ENCODE data around the gene DHX8. TPM values are rescaled to one million over a fixed set of nuclear protein-coding genes. Genes with fewer than 3 reads are reported as not detected.

The DHX8 gene
- total and polyA plus RNA-seq, 10 of the 15 experiments (the other 5 are each of a cell fraction or from before 2014, with no cell fraction given) = 27.6 to 50.4 (median 35.7) TPM

DNA sequence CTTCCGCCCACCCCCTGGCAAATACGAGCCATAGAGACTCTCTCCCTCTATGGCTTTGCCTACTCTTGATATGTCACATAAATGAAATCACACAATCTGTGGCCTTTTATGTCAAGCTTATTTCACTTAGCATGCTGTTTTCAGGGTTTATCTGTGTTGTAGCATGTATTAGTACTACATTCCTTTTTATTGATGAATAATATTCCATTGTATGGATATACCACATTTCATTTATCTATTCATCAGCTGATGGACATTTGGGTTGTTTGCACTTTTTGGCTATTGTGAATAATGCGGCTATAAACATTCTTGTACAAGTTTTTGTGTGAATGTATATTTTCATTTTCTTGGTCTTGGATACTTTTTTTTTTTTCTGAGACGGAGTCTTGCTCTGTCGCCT lies 37.0 kb upstream of the DHX8 start (continued):
- no peak for TF ChIP-seq TCF3 (IDR thresholded peaks at IDR 0.05; ENCODE audit: borderline replicate concordance, insufficient read depth, low read depth, low read length)
- TF ChIP-seq, protein P1, sequence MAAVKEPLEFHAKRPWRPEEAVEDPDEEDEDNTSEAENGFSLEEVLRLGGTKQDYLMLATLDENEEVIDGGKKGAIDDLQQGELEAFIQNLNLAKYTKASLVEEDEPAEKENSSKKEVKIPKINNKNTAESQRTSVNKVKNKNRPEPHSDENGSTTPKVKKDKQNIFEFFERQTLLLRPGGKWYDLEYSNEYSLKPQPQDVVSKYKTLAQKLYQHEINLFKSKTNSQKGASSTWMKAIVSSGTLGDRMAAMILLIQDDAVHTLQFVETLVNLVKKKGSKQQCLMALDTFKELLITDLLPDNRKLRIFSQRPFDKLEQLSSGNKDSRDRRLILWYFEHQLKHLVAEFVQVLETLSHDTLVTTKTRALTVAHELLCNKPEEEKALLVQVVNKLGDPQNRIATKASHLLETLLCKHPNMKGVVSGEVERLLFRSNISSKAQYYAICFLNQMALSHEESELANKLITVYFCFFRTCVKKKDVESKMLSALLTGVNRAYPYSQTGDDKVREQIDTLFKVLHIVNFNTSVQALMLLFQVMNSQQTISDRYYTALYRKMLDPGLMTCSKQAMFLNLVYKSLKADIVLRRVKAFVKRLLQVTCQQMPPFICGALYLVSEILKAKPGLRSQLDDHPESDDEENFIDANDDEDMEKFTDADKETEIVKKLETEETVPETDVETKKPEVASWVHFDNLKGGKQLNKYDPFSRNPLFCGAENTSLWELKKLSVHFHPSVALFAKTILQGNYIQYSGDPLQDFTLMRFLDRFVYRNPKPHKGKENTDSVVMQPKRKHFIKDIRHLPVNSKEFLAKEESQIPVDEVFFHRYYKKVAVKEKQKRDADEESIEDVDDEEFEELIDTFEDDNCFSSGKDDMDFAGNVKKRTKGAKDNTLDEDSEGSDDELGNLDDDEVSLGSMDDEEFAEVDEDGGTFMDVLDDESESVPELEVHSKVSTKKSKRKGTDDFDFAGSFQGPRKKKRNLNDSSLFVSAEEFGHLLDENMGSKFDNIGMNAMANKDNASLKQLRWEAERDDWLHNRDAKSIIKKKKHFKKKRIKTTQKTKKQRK (IDR thresholded peaks at IDR 0.05; ENCODE audit: low read depth, low read length) = no peak
- no peak for TF ChIP-seq ESRRA (IDR thresholded peaks at IDR 0.05; ENCODE audit: low read length)

DNA sequence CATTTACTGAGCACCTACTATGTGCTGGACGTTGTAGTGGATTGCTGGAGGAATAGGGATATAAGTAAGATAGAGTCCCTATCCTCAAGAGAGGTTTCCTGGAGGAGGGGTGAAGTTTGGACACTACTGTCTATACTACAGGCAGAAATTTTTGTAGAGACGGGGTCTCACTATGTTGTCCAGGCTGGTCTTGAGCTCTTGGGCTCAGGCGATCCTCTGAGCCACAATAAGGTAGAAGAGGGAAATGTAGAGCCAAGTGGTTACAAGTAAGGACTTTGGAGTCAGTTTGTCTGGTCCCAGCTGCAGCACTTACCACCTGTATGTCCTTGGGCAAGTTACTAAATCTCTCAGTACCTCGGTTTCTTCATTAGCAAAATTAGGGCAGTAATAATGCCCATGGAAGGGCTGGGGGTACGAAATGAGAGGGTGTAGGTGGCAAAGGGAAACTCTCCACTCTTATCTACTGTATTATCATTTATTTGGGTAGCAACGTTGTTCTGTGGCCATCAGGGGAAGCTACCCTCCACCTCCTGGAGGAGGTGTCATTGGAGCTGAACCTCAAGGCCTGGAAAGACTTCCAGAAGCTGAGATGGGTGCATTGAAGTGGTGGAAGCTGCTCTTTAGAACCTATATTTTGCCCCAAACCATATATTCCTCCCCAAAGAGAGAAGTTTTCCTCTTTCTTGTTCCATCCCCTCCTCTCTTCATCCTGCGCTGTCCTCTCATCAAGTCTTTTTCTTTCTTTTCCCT lies 34.9 kb upstream of the DHX8 start:
- no peak for FAIRE-seq
- H3K79me2 ChIP-seq (ENCODE audit: control insufficient read depth, insufficient read depth, low read length) = no peaks in the 10 kb centered on the region
- no peak overlapping the region for H3K4me3 ChIP-seq
- no TSS peak for BruUV-seq (replicated peaks)
- no peak overlapping the region for H3K9ac ChIP-seq (ENCODE audit: control insufficient read depth, insufficient read depth, low read length)
- RAD21 ChIA-PET (ENCODE audit: unreplicated experiment) = no interaction called here
- no peak overlapping the region for H2AFZ ChIP-seq (ENCODE audit: control insufficient read depth, low read depth, low read length)
- no peak for DNase-seq (ENCODE audit: low read depth, low spot score)
- intact Hi-C loops (cut with micrococcal nuclease; ENCODE audit: unreplicated experiment) (no loop called here), in situ Hi-C loops (cut with MboI) (no loop called here)
- no peak overlapping the region for H3K27ac ChIP-seq (ENCODE audit: control insufficient read depth, insufficient read depth)
- H3K27me3 ChIP-seq (replicated peaks in 1 of 2; ENCODE audit: control insufficient read depth in 2 of 2, insufficient read depth in 2 of 2, low read length in 1 of 2) = no peaks in the 10 kb centered on the region
- H4K20me1 ChIP-seq (ENCODE audit: control insufficient read depth, insufficient read depth) = no peaks in the 10 kb centered on the region
- CTCF ChIA-PET = no interaction called here
- H3K36me3 ChIP-seq (ENCODE audit: control insufficient read depth in 2 of 2, insufficient read depth in 2 of 2, low read length in 1 of 2) = no peaks in the 10 kb centered on the region
- POLR2A ChIA-PET = no interaction called here
- no peak overlapping the region for H3K4me2 ChIP-seq (ENCODE audit: control insufficient read depth, insufficient read depth)
- H3K4me1 ChIP-seq (ENCODE audit: control insufficient read depth, insufficient read depth, low read length) = no peaks in the 10 kb centered on the region
- no peaks in the 10 kb centered on the region for H3K9me3 ChIP-seq (replicated peaks; ENCODE audit: control insufficient read depth, insufficient read depth, low read length)
- SMC1A ChIA-PET (ENCODE audit: uncharacterized antibody, unreplicated experiment) = no interaction called here
- ATAC-seq = no peak
- WGBS (ENCODE audit: insufficient coverage, insufficient replicate concordance, low lambda C conversion rate, missing lambda C conversion rate) = 17% methylated on average over 7 of the region's 7 CpGs
- no peak for TF ChIP-seq JUNB (IDR thresholded peaks at IDR 0.05)
- TF ChIP-seq, protein P2, sequence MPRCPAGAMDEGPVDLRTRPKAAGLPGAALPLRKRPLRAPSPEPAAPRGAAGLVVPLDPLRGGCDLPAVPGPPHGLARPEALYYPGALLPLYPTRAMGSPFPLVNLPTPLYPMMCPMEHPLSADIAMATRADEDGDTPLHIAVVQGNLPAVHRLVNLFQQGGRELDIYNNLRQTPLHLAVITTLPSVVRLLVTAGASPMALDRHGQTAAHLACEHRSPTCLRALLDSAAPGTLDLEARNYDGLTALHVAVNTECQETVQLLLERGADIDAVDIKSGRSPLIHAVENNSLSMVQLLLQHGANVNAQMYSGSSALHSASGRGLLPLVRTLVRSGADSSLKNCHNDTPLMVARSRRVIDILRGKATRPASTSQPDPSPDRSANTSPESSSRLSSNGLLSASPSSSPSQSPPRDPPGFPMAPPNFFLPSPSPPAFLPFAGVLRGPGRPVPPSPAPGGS (IDR thresholded peaks at IDR 0.05; ENCODE audit: borderline replicate concordance, insufficient read depth, low read depth, low read length, poor library complexity, severe bottlenecking) = no peak
- TF ChIP-seq, protein P3, sequence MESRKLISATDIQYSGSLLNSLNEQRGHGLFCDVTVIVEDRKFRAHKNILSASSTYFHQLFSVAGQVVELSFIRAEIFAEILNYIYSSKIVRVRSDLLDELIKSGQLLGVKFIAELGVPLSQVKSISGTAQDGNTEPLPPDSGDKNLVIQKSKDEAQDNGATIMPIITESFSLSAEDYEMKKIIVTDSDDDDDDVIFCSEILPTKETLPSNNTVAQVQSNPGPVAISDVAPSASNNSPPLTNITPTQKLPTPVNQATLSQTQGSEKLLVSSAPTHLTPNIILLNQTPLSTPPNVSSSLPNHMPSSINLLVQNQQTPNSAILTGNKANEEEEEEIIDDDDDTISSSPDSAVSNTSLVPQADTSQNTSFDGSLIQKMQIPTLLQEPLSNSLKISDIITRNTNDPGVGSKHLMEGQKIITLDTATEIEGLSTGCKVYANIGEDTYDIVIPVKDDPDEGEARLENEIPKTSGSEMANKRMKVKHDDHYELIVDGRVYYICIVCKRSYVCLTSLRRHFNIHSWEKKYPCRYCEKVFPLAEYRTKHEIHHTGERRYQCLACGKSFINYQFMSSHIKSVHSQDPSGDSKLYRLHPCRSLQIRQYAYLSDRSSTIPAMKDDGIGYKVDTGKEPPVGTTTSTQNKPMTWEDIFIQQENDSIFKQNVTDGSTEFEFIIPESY (IDR thresholded peaks at IDR 0.05) = no peak
- TF ChIP-seq NFYA (IDR thresholded peaks at IDR 0.05; ENCODE audit: borderline replicate concordance, low read depth, low read length) = no peak
- no peak for TF ChIP-seq TCF7 (IDR thresholded peaks at IDR 0.05; ENCODE audit: borderline replicate concordance)
- TF ChIP-seq, protein P4, sequence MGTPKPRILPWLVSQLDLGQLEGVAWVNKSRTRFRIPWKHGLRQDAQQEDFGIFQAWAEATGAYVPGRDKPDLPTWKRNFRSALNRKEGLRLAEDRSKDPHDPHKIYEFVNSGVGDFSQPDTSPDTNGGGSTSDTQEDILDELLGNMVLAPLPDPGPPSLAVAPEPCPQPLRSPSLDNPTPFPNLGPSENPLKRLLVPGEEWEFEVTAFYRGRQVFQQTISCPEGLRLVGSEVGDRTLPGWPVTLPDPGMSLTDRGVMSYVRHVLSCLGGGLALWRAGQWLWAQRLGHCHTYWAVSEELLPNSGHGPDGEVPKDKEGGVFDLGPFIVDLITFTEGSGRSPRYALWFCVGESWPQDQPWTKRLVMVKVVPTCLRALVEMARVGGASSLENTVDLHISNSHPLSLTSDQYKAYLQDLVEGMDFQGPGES (IDR thresholded peaks at IDR 0.05) = no peak
- TF ChIP-seq POLR2AphosphoS2 (IDR thresholded peaks at IDR 0.05; ENCODE audit: low read depth, low read length) = no peak
- TF ChIP-seq SRF (IDR thresholded peaks at IDR 0.05; ENCODE audit: low read depth in 2 of 2, low read length in 2 of 2) = no peak
- no peak for TF ChIP-seq RUNX3 (IDR thresholded peaks at IDR 0.05; ENCODE audit: low read length)
